ENCODE data around the gene SKOR2. TPM values are rescaled to one million over a fixed set of nuclear protein-coding genes. Genes with fewer than 3 reads are reported as not detected.

SKOR2 gene
- total and polyA plus RNA-seq, 2 experiments from 2014 or later, result 0.10 to 0.42 TPM

DNA sequence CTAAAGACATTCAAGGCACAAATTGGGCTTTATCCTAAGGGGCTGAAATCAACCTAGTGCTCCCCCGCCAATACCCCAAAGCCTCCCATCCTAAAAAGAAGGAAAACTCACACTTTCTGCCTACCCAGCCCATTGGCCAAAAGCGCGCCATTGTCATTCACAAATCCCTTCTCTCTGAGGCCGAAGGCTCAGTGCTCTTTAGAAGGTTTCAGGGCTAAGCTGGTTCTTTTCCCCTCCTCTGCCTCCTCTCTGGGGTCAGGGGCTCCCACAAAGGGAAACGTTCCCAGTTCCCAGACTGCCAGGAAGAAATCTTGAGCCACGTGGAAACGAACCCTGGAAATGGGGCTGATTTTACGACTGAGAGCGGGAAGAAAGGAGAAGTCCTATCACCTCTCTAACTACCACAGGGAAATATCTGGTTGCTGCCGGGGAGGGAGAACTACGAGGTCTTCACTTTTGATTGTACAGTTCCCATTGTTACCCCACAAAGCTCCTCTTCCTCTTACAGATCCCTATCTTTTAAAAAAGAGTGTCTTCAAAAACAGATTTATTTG lies 1.7 kb upstream of the SKOR2 start:
- Mint-ChIP-seq H3K4me3 (peak overlapping the region; percentile 50; the same call in 1 of the 3 replicates), H3K27ac (no peak overlapping the region), H3K4me1 (peaks cover 60% of the 10 kb centered on the region), H3K27me3 (ENCODE audit: insufficient read depth, low read depth, poor library complexity) (peaks cover 98% of the 10 kb centered on the region), H3K9me3 (peaks cover 9% of the 10 kb centered on the region), H3K36me3 (ENCODE audit: low read depth) (peaks cover 8% of the 10 kb centered on the region; the same call in 2 of the 3 replicates)
- DNase-seq (ENCODE audit: low spot score) (peak; percentile 64), ATAC-seq (peak; percentile 9)
- no peaks in the 10 kb centered on the region for H3K9me2 ChIP-seq (ENCODE audit: insufficient read depth)
- H3K79me2 ChIP-seq (replicated peaks; ENCODE audit: insufficient read depth), result no peaks in the 10 kb centered on the region
- H3K4me3 ChIP-seq, result peak overlapping the region; percentile 35
- H3K36me3 ChIP-seq (ENCODE audit: insufficient read depth), result no peaks in the 10 kb centered on the region
- H3K4me2 ChIP-seq, result peak overlapping the region; percentile 83
- no peak overlapping the region for H2AFZ ChIP-seq
- peaks cover 100% of the 10 kb centered on the region for H3K27me3 ChIP-seq (ENCODE audit: insufficient read depth)
- TF ChIP-seq CREB1 (CRISPR knock-in tag; IDR thresholded peaks at IDR 0.05; ENCODE audit: low read depth) (no peak), REST (IDR thresholded peaks at IDR 0.05; ENCODE audit: unreplicated experiment) (no peak), POLR2AphosphoS5 (IDR thresholded peaks at IDR 0.05; ENCODE audit: low read depth) (no peak), EZH2 (IDR thresholded peaks at IDR 0.05; ENCODE audit: low read depth, unreplicated experiment) (peak; percentile 61), STAT1 (IDR thresholded peaks at IDR 0.05; ENCODE audit: unreplicated experiment) (no peak)
- TF ChIP-seq, protein P1, sequence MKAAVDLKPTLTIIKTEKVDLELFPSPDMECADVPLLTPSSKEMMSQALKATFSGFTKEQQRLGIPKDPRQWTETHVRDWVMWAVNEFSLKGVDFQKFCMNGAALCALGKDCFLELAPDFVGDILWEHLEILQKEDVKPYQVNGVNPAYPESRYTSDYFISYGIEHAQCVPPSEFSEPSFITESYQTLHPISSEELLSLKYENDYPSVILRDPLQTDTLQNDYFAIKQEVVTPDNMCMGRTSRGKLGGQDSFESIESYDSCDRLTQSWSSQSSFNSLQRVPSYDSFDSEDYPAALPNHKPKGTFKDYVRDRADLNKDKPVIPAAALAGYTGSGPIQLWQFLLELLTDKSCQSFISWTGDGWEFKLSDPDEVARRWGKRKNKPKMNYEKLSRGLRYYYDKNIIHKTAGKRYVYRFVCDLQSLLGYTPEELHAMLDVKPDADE (IDR thresholded peaks at IDR 0.05), result no peak
- peaks cover 89% of the 10 kb centered on the region for H3K4me1 ChIP-seq (ENCODE audit: insufficient read depth)
- H4K20me1 ChIP-seq (replicated peaks; ENCODE audit: insufficient read depth), result peaks cover 16% of the 10 kb centered on the region; the same call in 1 of the 2 replicates
- peaks cover 34% of the 10 kb centered on the region for H3F3A ChIP-seq (replicated peaks; ENCODE audit: low read depth)
- no peak overlapping the region for H3K27ac ChIP-seq (ENCODE audit: low read depth)

GRCh38 chr18:47250391-47251046 lies 941 bp downstream of the SKOR2 start:
- Histone ChIP-seq H3K9me2 (ENCODE audit: insufficient read depth) (no peaks in the 10 kb centered on the region), H3K79me2 (replicated peaks; ENCODE audit: insufficient read depth) (no peaks in the 10 kb centered on the region), H3K27ac (ENCODE audit: low read depth) (no peak overlapping the region), H3K27me3 (ENCODE audit: insufficient read depth) (peaks cover 82% of the 10 kb centered on the region), H3K4me2 (peak overlapping the region; percentile 83), H4K20me1 (replicated peaks; ENCODE audit: insufficient read depth) (peaks cover 10% of the 10 kb centered on the region; the same call in 1 of the 2 replicates), H3K4me3 (peak overlapping the region; percentile 27), H3K36me3 (ENCODE audit: insufficient read depth) (no peaks in the 10 kb centered on the region), H3K4me1 (ENCODE audit: insufficient read depth) (peaks cover 71% of the 10 kb centered on the region), H3F3A (replicated peaks; ENCODE audit: low read depth) (peaks cover 26% of the 10 kb centered on the region), H2AFZ (no peak overlapping the region)
- Mint-ChIP-seq H3K4me1 (peaks cover 58% of the 10 kb centered on the region), H3K4me3 (peak overlapping the region; percentile 45; the same call in 2 of the 3 replicates), H3K9me3 (peaks cover 9% of the 10 kb centered on the region), H3K36me3 (ENCODE audit: low read depth) (peaks cover 8% of the 10 kb centered on the region), H3K27ac (no peak overlapping the region), H3K27me3 (ENCODE audit: insufficient read depth, low read depth, poor library complexity) (peaks cover 83% of the 10 kb centered on the region)
- peak; percentile 45 for DNase-seq (ENCODE audit: low spot score)
- no peak for ATAC-seq
- no peak for TF ChIP-seq ZNF331 (CRISPR knock-in tag; IDR thresholded peaks at IDR 0.05; ENCODE audit: low read depth)
- peak; percentile 94 for TF ChIP-seq EZH2 (IDR thresholded peaks at IDR 0.05; ENCODE audit: low read depth, unreplicated experiment)
- TF ChIP-seq EZH2phosphoT487 (IDR thresholded peaks at IDR 0.05; ENCODE audit: unreplicated experiment), result no peak
- no peak for TF ChIP-seq JUNB (IDR thresholded peaks at IDR 0.05; ENCODE audit: unreplicated experiment)
- no peak for TF ChIP-seq CREB1 (CRISPR knock-in tag; IDR thresholded peaks at IDR 0.05; ENCODE audit: low read depth)
- TF ChIP-seq, protein P2, sequence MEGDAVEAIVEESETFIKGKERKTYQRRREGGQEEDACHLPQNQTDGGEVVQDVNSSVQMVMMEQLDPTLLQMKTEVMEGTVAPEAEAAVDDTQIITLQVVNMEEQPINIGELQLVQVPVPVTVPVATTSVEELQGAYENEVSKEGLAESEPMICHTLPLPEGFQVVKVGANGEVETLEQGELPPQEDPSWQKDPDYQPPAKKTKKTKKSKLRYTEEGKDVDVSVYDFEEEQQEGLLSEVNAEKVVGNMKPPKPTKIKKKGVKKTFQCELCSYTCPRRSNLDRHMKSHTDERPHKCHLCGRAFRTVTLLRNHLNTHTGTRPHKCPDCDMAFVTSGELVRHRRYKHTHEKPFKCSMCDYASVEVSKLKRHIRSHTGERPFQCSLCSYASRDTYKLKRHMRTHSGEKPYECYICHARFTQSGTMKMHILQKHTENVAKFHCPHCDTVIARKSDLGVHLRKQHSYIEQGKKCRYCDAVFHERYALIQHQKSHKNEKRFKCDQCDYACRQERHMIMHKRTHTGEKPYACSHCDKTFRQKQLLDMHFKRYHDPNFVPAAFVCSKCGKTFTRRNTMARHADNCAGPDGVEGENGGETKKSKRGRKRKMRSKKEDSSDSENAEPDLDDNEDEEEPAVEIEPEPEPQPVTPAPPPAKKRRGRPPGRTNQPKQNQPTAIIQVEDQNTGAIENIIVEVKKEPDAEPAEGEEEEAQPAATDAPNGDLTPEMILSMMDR (conservative IDR thresholded peaks at IDR 0.05; ENCODE audit: low read depth in 2 of 2), result 0 out of 4 replicates have a peak, but pooled peaks of 1 of the 2 experiments have one; percentile 4
